SU-DHL-6 (cell line): Measurements from ENCODE around the gene LRRC40.

Experiments used
- EZH2phosphoT487 ChIP-seq: fragments of 200-600 bp; sonication (generic), shearing (Covaris generic); conservative IDR thresholded peaks from 2 replicates; pipeline ENCODE4 v1.6.1; 2018; ENCODE audit warnings: mild to moderate bottlenecking, antibody characterized with exemption, low read length, moderate library complexity, mixed read lengths
- TF ChIP-seq, protein P1 (sequence below): fragments of 200-600 bp; sonication (generic); IDR thresholded peaks from one replicate; pipeline ENCODE4 v1.5.1; 2017; ENCODE audit warnings: antibody characterized with exemption, mild to moderate bottlenecking, low read length, moderate library complexity; ENCODE audit not compliant: insufficient read depth, poor library complexity, severe bottlenecking

DNA sequence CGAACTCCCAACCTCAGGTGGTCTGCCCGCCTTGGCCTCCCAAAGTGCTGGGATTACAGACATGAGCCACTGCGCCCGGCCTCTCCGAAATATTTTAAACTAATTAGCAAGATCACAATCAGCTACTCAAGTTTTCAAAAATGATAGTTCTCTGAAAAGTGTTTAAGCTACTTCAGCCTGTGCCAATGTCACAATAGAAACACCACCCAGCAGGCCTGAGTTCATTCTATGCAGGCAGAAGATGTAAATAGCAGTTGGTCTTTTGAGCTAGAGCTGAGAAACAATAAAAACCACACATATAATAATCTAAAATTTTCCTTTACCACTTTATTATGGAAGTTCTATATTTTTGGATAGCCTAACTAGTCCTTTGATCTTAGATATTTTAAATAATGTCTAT, 96.1 kb downstream of the LRRC40 start:
- TF ChIP-seq, protein P1, sequence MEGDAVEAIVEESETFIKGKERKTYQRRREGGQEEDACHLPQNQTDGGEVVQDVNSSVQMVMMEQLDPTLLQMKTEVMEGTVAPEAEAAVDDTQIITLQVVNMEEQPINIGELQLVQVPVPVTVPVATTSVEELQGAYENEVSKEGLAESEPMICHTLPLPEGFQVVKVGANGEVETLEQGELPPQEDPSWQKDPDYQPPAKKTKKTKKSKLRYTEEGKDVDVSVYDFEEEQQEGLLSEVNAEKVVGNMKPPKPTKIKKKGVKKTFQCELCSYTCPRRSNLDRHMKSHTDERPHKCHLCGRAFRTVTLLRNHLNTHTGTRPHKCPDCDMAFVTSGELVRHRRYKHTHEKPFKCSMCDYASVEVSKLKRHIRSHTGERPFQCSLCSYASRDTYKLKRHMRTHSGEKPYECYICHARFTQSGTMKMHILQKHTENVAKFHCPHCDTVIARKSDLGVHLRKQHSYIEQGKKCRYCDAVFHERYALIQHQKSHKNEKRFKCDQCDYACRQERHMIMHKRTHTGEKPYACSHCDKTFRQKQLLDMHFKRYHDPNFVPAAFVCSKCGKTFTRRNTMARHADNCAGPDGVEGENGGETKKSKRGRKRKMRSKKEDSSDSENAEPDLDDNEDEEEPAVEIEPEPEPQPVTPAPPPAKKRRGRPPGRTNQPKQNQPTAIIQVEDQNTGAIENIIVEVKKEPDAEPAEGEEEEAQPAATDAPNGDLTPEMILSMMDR = no peak
- TF ChIP-seq EZH2phosphoT487 = no peak
